ENCODE results near the gene ACACB. TPM values are rescaled to one million over a fixed set of nuclear protein-coding genes. Genes with fewer than 3 reads are reported as not detected.

Gene ACACB
- total RNA-seq, 1 donor from 2014 or later, result 6.3 TPM

- CTCF ChIA-PET, result interaction anchor here (1.3 to 1.6 kb wide), 2 partner anchors 9 to 279 kb away, joined by 3 to 4 read pairs; no protein-coding TSS in a partner anchor
- Mint-ChIP-seq H3K4me3 (no peak overlapping the region), H3K36me3 (ENCODE audit: low read depth) (peaks cover 3% of the 10 kb centered on the region), H3K4me1 (peaks cover 6% of the 10 kb centered on the region), H3K9me3 (no peaks in the 10 kb centered on the region), H3K27ac (no peak overlapping the region), H3K27me3 (no peaks in the 10 kb centered on the region)
- POLR2A ChIA-PET, result no interaction called here
- TF ChIP-seq CTCF (IDR thresholded peaks at IDR 0.05), result no peak
- intact Hi-C loops (cut with micrococcal nuclease), result no loop called here
- no peak for DNase-seq
- ATAC-seq (ENCODE audit: low read depth), result no peak
Measured at GRCh38 chr12:109114644-109115043, 1.7 kb upstream of the ACACB start.

GRCh38 chr12:109115404-109115757, 1.0 kb upstream of the ACACB start:
- H3K36me3 Mint-ChIP-seq (ENCODE audit: low read depth), result no peaks in the 10 kb centered on the region
- peaks cover 6% of the 10 kb centered on the region for H3K4me1 Mint-ChIP-seq
- H3K9me3 Mint-ChIP-seq, result no peaks in the 10 kb centered on the region
- CTCF ChIA-PET, result interaction anchor here (1.3 kb wide), 1 partner anchor 8 kb away, joined by 3 read pairs; no protein-coding TSS in a partner anchor
- H3K4me3 Mint-ChIP-seq, result no peak overlapping the region
- no peak overlapping the region for H3K27ac Mint-ChIP-seq
- POLR2A ChIA-PET, result no interaction called here
- TF ChIP-seq CTCF (IDR thresholded peaks at IDR 0.05), result no peak
- intact Hi-C loops (cut with micrococcal nuclease), result no loop called here
- H3K27me3 Mint-ChIP-seq, result no peaks in the 10 kb centered on the region
- ATAC-seq (ENCODE audit: low read depth), result no peak
- DNase-seq, result no peak

- DNase-seq (no peak), ATAC-seq (ENCODE audit: low read depth) (no peak)
- H3K27me3 Mint-ChIP-seq, result no peaks in the 10 kb centered on the region
- no peaks in the 10 kb centered on the region for H3K36me3 Mint-ChIP-seq (ENCODE audit: low read depth)
- peaks cover 5% of the 10 kb centered on the region for H3K4me1 Mint-ChIP-seq
- ChIA-PET POLR2A (no interaction called here), CTCF (interaction anchor here (1.1 kb wide), 1 partner anchor 11 kb away, joined by 3 read pairs; no protein-coding TSS in a partner anchor)
- H3K9me3 Mint-ChIP-seq, result no peaks in the 10 kb centered on the region
- H3K27ac Mint-ChIP-seq, result no peak overlapping the region
- H3K4me3 Mint-ChIP-seq, result no peak overlapping the region
- TF ChIP-seq CTCF (IDR thresholded peaks at IDR 0.05), result no peak
- intact Hi-C loops (cut with micrococcal nuclease), result no loop called here
Measured at GRCh38 chr12:109116611-109116949, 193 bp downstream of the ACACB start.

- CTCF ChIA-PET, result interaction anchor here (1.1 kb wide), 1 partner anchor 8 kb away, joined by 3 read pairs; no protein-coding TSS in a partner anchor
- ATAC-seq (ENCODE audit: low read depth) (no peak), DNase-seq (no peak)
- Mint-ChIP-seq H3K36me3 (ENCODE audit: low read depth) (no peaks in the 10 kb centered on the region), H3K4me3 (no peak overlapping the region), H3K9me3 (no peaks in the 10 kb centered on the region), H3K4me1 (peaks cover 1% of the 10 kb centered on the region), H3K27ac (no peak overlapping the region), H3K27me3 (no peaks in the 10 kb centered on the region)
- no peak for TF ChIP-seq CTCF (IDR thresholded peaks at IDR 0.05)
- POLR2A ChIA-PET, result no interaction called here
- intact Hi-C loops (cut with micrococcal nuclease), result no loop called here
Measured at GRCh38 chr12:109120095-109120494, 3.7 kb downstream of the ACACB start.

GRCh38 chr12:109120557-109120956, 4.2 kb downstream of the ACACB start:
- ATAC-seq (ENCODE audit: low read depth), result no peak
- H3K27ac Mint-ChIP-seq, result no peak overlapping the region
- POLR2A ChIA-PET, result no interaction called here

More at GRCh38 chr12:109120557-109120956, 4.2 kb downstream of the ACACB start:
- DNase-seq, result no peak
- Mint-ChIP-seq H3K4me1 (peaks cover 1% of the 10 kb centered on the region), H3K36me3 (ENCODE audit: low read depth) (no peaks in the 10 kb centered on the region), H3K4me3 (no peak overlapping the region), H3K27me3 (no peaks in the 10 kb centered on the region), H3K9me3 (no peaks in the 10 kb centered on the region)
- intact Hi-C loops (cut with micrococcal nuclease), result no loop called here
- TF ChIP-seq CTCF (IDR thresholded peaks at IDR 0.05), result no peak
- CTCF ChIA-PET, result interaction anchor here (1.1 kb wide), 1 partner anchor 8 kb away, joined by 3 read pairs; no protein-coding TSS in a partner anchor
